Stimulated activated naive CD8-positive, alpha-beta T cell treated with anti-CD3 and anti-CD28 coated beads, Interleukin-15, Interleukin-2, amounts not matched to agents 100 U/mL and 50 U/mL, for 24 hours (primary cell): Measurements from ENCODE around the gene GDNF.
"Not testable (repeated sequence)": the region's sequence is repeated elsewhere in the genome, so short reads cannot be mapped to it uniquely, and the experiment has no call there.

Experiments
- ATAC-seq: fragments of 150-1000 bp; cut with Tn5 transposase; one replicate; pipeline ENCODE4 v1.10.0; 2021
- DNase-seq: peaks from one replicate; pipeline ENCODE4 v3.0.0; 2021

Gene GDNF

GRCh38 chr5:37839407-37840052 lies at the start of gene GDNF:
GDNF (minus strand) TSS chr5:37840041; CDS start chr5:37834796, 5,245 bp downstream.
- DNase-seq (peak; percentile 11), ATAC-seq (no peak)

- ATAC-seq (no peak), DNase-seq (no peak)
Observed at GRCh38 chr5:37888476-37888875, 48.6 kb upstream of the GDNF start.

GRCh38 chr5:37886242-37886905 lies 46.5 kb upstream of the GDNF start:
- DNase-seq = no peak
- no peak for ATAC-seq

GRCh38 chr5:37882636-37883035 lies 42.8 kb upstream of the GDNF start:
- ATAC-seq = no peak
- no peak for DNase-seq

- DNase-seq (no peak), ATAC-seq (no peak)
Observed at GRCh38 chr5:37881359-37881758, 41.5 kb upstream of the GDNF start.

DNA sequence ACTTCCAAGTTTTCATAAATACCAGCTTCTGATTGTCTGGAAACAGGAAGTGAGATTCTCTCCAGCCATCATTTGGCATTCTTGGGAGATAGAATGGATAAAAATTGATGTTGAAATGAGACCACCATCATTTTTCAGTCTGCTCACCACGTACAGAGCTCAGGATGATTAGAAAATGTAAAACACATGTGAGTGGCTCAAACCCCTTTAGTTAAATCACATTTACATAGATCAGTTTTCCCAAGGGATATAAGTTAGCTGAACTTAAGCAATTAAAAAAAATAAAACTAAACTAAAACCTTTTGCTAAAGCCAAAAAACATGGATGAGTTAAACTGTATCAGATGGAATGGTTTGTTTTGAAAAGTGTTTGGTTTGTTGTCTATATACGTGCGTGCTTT lies 37.1 kb upstream of the GDNF start:
- ATAC-seq (no peak), DNase-seq (no peak)

GRCh38 chr5:37876245-37876644 lies 36.4 kb upstream of the GDNF start:
- DNase-seq = no peak
- no peak for ATAC-seq

DNA sequence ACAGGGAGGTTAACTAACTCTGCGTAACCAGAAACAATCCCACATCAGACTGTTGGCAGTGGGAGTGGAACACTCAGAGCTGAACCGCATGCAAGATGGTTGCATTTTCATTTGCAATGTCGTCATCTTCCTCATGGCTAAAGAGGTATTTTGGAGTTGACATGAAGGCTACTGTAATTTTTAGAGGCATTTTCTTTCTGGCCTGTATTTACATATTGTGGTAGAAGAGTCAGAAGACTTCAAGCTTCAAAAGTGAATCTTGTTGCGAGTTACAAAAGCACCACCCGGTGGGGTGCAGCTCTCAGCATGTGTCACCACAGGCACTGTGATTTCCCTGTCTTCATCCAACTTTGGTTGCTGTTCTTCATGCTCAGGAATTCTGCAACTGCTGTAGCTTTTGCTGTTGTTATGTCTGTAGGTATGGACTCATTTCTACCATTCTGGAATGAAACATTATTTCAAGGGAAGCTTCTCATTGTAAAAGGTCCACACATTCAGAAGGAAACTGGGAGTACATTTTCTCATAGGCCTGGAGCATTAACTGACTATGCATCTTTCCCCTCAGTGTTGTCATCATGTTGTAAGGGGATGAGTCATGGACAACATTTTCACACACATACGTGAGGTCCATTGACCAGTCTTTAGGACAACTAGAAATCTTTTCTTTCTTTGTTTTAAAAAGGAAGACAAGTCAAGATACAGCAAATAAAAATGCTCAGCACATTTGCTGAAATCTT lies 35.4 kb upstream of the GDNF start:
- no peak for ATAC-seq
- DNase-seq = no peak

- ATAC-seq (no peak), DNase-seq (no peak)
Observed at GRCh38 chr5:37873988-37874387, 34.1 kb upstream of the GDNF start.

GRCh38 chr5:37871023-37871815 lies 31.4 kb upstream of the GDNF start:
- DNase-seq = no peak

DNA sequence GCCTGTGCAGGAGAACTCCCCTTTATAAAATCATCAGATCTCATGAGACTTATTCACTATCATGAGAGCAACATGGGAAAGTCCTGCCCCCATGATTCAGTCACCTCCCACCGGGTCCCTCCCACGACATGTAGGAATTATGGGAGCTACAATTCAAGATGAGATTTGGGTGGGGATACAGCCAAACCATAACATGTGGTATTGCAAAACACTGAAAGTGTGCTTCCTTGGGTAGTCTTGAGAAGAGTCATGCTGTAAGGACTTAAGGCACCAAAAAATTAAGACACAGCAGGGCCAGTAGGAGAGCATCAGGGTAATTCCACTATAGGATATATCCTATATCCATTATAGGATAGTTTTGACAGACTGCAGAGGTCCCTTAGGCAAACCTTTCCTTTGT lies 29.4 kb upstream of the GDNF start:
- no peak for ATAC-seq
- DNase-seq = no peak

More at GRCh38 chr5:37871023-37871815, 31.4 kb upstream of the GDNF start:
- ATAC-seq = no peak

DNA sequence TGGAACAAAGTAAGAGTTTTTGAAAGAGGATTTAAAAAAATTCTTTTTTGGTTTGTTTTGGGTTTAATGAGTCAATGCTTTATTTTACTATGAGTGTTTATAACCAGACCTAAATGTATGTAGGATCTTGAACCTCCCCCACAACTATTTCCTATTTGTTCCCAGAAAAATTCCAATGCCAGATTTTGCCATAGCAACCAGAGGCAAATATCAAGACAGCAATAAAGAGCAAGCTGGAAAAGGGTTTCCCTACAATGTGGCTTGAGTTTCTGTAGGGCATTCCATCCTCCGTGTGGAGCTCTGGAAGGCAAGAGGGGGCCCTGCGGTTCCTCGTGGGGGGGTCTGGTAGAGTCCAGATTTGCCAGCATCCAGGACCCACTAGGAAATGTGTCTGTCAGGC lies 27.8 kb upstream of the GDNF start:
- ATAC-seq (no peak), DNase-seq (no peak)

- ATAC-seq, DNase-seq: not testable (repeated sequence)
Observed at GRCh38 chr5:37862907-37863306, 23.1 kb upstream of the GDNF start.

DNA sequence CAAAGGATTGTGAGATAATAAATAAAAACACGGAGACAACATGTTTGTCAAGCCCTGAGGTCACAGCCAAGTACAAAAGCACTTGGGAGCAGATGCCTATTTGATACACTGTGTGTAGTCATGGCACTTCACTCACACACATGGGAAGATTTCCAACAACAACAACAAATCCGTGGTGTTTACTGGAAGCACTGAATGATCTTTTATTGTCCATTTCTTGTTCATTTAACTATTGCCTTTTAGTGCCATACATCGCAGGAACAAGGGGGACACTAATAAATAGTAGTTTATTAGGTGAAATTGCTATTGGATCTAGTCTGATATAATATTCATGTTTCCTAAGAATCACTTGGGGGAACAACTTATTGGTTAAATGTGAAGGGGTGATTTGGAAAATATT lies 20.4 kb upstream of the GDNF start:
- ATAC-seq (no peak), DNase-seq (no peak)

DNA sequence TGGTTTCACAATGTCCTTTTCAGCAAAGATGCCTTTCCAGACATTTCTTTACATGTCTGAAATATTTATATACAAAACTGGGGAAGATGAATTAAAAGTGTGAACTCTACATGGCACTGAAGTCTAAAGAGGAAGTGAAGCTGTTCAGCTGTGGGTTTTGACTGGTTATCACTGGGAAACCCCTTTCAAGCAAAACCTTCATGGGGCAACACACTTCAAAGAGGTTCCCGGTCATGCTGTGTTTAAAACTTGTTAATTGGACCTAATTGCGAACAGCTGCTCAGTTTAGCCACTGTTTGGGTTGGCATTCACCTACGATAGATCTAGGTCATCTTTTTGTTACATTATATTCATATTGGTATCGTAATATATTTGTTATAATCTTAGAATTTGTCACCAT lies 20.0 kb upstream of the GDNF start:
- ATAC-seq (no peak), DNase-seq (no peak)

GRCh38 chr5:37858250-37858649 lies 18.4 kb upstream of the GDNF start:
- DNase-seq = no peak
- no peak for ATAC-seq

- DNase-seq (no peak), ATAC-seq (no peak)
Observed at GRCh38 chr5:37857696-37858095, 17.9 kb upstream of the GDNF start.

GRCh38 chr5:37855438-37855837 lies 15.6 kb upstream of the GDNF start:
- no peak for DNase-seq
- ATAC-seq = no peak

DNA sequence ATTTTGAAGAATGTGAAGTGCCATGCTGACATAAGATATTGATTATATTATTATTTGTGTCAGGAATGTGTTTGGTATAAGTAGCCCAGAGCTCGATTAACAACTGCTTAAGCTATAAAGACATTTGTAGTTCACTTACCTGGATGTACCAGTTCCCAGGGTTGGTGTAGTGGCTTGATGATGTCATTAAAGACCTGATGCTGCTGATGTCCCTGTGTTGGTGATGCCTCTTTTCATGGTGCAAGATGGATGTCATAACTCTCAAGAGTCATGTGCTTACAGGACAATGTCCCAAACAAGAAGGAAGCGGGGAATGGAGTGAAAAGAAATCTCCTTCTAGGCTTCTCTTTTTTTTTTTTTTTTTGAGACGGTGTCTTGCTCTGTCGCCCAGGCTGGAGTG lies 11.5 kb upstream of the GDNF start:
- no peak for ATAC-seq
- DNase-seq = no peak

GRCh38 chr5:37850226-37850865 lies 10.5 kb upstream of the GDNF start:
- DNase-seq (no peak), ATAC-seq (no peak)

- no peak for DNase-seq
- no peak for ATAC-seq
Observed at GRCh38 chr5:37849641-37850040, 9.8 kb upstream of the GDNF start.

- no peak for DNase-seq
- no peak for ATAC-seq
Observed at GRCh38 chr5:37847978-37848425, 8.2 kb upstream of the GDNF start.
